ENCODE measurements around the gene CTSL. TPM values are rescaled to one million over a fixed set of nuclear protein-coding genes. Genes with fewer than 3 reads are reported as not detected.
"Not testable (repeated sequence)": the region's sequence is repeated elsewhere in the genome, so short reads cannot be mapped to it uniquely, and the experiment has no call there.

The CTSL gene
- total RNA-seq, 2 donors from 2014 or later: 94.5 to 274 TPM

DNA sequence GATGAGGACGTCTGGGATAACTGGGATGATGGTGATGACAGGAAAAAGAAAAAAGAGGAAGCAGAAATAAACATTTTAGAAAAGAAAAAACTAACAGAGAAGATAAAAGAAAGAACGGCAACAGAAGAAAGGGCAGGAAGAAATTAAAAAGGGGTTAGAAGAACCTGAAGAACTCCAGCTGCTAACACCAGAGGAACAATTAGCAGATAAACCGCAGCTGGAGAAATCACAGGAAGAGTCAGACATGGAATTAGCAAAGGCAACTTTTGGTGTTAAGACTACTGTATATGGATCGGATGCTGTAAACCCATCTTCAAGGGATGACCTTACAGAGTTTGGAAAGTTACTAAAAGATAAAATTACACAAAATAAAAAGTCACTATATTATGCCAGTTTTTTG is 15.4 kb downstream of the CTSL start:
- no peaks in the 10 kb centered on the region for H3K27me3 ChIP-seq (replicated peaks; ENCODE audit: insufficient read depth)
- DNase-seq (ENCODE audit: low spot score): no peak
- no peak overlapping the region for H3K27ac ChIP-seq
- H3K4me3 ChIP-seq: no peak overlapping the region
- ATAC-seq (ENCODE audit: insufficient number of reproducible peaks, low FRiP score, low read depth): no peak
- H3K36me3 ChIP-seq: no peaks in the 10 kb centered on the region
- TF ChIP-seq, protein P1, sequence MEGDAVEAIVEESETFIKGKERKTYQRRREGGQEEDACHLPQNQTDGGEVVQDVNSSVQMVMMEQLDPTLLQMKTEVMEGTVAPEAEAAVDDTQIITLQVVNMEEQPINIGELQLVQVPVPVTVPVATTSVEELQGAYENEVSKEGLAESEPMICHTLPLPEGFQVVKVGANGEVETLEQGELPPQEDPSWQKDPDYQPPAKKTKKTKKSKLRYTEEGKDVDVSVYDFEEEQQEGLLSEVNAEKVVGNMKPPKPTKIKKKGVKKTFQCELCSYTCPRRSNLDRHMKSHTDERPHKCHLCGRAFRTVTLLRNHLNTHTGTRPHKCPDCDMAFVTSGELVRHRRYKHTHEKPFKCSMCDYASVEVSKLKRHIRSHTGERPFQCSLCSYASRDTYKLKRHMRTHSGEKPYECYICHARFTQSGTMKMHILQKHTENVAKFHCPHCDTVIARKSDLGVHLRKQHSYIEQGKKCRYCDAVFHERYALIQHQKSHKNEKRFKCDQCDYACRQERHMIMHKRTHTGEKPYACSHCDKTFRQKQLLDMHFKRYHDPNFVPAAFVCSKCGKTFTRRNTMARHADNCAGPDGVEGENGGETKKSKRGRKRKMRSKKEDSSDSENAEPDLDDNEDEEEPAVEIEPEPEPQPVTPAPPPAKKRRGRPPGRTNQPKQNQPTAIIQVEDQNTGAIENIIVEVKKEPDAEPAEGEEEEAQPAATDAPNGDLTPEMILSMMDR (IDR thresholded peaks at IDR 0.05): no peak
- H3K9me3 ChIP-seq: peaks cover 11% of the 10 kb centered on the region
- H3K4me1 ChIP-seq (ENCODE audit: control insufficient read depth in 1 of 2, low read depth in 2 of 2): no peaks in the 10 kb centered on the region

DNA sequence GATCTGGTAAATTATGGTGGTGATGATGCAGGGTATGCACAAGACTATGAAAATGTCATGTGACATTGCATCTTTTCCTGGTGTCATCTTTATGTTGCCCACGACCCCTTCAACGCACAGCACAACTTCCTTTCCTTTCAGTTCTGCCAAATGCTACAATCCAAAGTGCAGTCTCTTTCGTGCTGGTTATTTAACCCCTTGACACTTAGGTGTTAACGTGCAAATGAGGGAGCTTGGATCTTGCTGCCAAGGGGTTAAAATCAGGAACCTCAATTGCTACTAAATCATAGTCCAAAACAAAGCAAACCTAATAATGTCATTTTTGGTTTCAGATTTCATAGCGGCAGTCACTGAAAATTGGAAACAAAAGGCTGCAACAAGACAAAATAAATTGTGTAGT is 16.0 kb downstream of the CTSL start:
- Histone ChIP-seq H3K27ac (no peak overlapping the region), H3K9me3 (peaks cover 11% of the 10 kb centered on the region), H3K27me3 (replicated peaks; ENCODE audit: insufficient read depth) (no peaks in the 10 kb centered on the region), H3K4me1 (ENCODE audit: control insufficient read depth in 1 of 2, low read depth in 2 of 2) (no peaks in the 10 kb centered on the region), H3K36me3 (no peaks in the 10 kb centered on the region), H3K4me3 (no peak overlapping the region)
- DNase-seq (ENCODE audit: low spot score) (no peak), ATAC-seq (ENCODE audit: insufficient number of reproducible peaks, low FRiP score, low read depth) (no peak)
- TF ChIP-seq, protein P1 (IDR thresholded peaks at IDR 0.05): no peak

DNA sequence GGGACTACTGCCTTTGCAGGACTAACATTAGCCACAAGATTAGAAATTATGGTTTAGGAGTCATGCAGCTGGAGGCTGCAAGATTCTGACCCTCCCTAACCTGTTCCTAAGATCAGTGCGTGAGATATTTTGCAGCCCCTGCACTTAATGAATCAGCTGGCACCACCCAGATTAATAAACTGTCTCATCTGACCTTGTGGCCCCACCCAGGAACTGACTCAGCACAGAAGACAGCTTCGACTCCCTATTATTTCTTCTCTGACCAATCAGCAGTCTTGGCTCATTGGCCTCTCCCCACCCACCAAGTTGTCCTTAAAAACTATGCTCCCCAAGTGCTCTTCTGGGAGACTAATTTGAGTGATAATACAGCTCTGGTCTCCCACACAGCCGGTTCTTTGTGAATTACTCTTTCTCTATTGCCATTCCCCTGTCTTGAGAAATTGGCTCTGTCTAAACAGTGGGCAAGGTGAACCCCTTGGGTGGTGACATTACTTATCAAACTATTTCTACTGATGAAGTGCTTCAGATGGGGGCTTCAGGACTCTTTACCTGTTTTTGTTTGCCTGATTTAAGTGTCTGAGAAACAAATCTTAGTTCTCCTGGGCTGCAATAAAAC is 17.0 kb downstream of the CTSL start:
- DNase-seq (ENCODE audit: low spot score) (no peak), ATAC-seq (ENCODE audit: insufficient number of reproducible peaks, low FRiP score, low read depth) (no peak)
- no peaks in the 10 kb centered on the region for H3K36me3 ChIP-seq
- H3K4me3 ChIP-seq: no peak overlapping the region
- peaks cover 11% of the 10 kb centered on the region for H3K9me3 ChIP-seq
- no peak overlapping the region for H3K27ac ChIP-seq
- no peaks in the 10 kb centered on the region for H3K4me1 ChIP-seq (ENCODE audit: control insufficient read depth in 1 of 2, low read depth in 2 of 2)
- TF ChIP-seq, protein P1 (IDR thresholded peaks at IDR 0.05): no peak
- no peaks in the 10 kb centered on the region for H3K27me3 ChIP-seq (replicated peaks; ENCODE audit: insufficient read depth)

DNA sequence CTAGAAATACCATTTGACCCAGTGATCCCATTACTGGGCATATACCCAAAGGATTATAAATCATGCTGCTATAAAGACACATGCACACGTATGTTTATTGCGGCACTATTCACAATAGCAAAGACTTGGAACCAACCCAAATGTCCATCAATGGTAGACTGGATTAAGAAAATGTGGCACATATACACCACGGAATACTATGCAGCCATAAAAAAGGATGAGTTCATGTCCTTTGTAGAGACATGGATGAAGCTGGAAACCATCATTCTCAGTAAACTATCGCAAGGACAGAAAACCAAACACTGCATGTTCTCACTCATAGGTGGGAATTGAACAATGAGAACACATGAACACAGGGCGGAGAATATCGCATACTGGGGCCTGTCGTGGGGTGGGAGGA is 18.3 kb downstream of the CTSL start:
- not testable (repeated sequence) for ATAC-seq (ENCODE audit: insufficient number of reproducible peaks, low FRiP score, low read depth); H3K27ac ChIP-seq; H3K27me3 ChIP-seq (replicated peaks; ENCODE audit: insufficient read depth); H3K36me3 ChIP-seq; H3K4me3 ChIP-seq; DNase-seq (ENCODE audit: low spot score); H3K4me1 ChIP-seq (ENCODE audit: control insufficient read depth in 1 of 2, low read depth in 2 of 2)
- H3K9me3 ChIP-seq: peaks cover 11% of the 10 kb centered on the region

DNA sequence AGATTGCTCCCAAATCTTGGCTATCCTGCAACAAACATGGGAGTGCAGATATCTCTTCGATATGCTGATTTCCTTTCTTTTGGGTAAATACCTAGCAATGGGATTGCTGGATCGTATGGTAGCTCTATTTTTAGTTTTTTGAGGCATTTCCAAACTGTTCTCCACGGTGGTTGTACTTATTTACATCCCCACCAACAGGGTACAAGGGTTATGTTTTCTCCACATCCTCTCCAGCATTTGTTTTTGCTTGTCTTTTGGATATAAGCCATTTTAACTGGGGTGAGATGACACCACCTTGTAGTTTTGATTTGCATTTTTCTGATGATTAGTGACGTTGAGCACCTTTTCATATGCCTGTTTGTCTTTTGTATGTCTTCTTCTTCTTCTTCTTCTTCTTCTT is 20.3 kb downstream of the CTSL start:
- Histone ChIP-seq H3K4me3 (no peak overlapping the region), H3K36me3 (no peaks in the 10 kb centered on the region), H3K9me3 (peaks cover 11% of the 10 kb centered on the region), H3K27ac (no peak overlapping the region), H3K27me3 (replicated peaks; ENCODE audit: insufficient read depth) (no peaks in the 10 kb centered on the region), H3K4me1 (ENCODE audit: control insufficient read depth in 1 of 2, low read depth in 2 of 2) (no peaks in the 10 kb centered on the region)
- no peak for DNase-seq (ENCODE audit: low spot score)
- TF ChIP-seq, protein P1 (IDR thresholded peaks at IDR 0.05): no peak
- ATAC-seq (ENCODE audit: insufficient number of reproducible peaks, low FRiP score, low read depth): no peak

DNA sequence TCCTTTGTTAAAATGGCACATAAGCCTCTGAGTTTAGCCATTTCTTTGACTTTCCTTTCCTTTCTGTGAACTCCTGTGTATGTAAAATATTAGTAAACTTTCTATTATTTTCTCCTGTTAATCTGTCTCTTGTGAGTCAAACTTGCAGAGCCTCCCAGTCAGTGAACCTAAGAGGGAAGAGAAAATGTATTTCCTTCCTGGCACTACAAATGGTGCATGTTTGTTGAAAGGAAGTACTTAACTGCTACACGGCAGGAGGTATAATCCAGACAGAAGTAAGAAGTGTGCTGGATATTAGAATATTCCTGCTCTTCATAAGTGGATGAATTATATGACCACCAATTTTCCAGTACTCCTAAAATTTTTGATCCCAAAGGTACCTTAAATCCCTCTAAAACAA is 23.0 kb downstream of the CTSL start:
- Histone ChIP-seq H3K27ac (no peak overlapping the region), H3K36me3 (no peaks in the 10 kb centered on the region), H3K4me1 (ENCODE audit: control insufficient read depth in 1 of 2, low read depth in 2 of 2) (no peaks in the 10 kb centered on the region), H3K4me3 (no peak overlapping the region), H3K9me3 (no peaks in the 10 kb centered on the region), H3K27me3 (replicated peaks; ENCODE audit: insufficient read depth) (no peaks in the 10 kb centered on the region)
- DNase-seq (ENCODE audit: low spot score): no peak
- TF ChIP-seq, protein P1 (IDR thresholded peaks at IDR 0.05): no peak
- ATAC-seq (ENCODE audit: insufficient number of reproducible peaks, low FRiP score, low read depth): no peak

Data from thoracic aorta (tissue), 2 donors.